OCI-LY3 (cell line): ENCODE data around the gene RAB37.
A peak's percentile ranks its signal among the peaks of the same experiment; 100 is the strongest.

Source experiments
- H2AFZ ChIP-seq: fragments of 200-600, 300-600 bp; shearing (Covaris generic); 2 replicates; pipeline ENCODE4 v1.6.0; 2014; ENCODE audit warnings: antibody characterized with exemption, low read depth, low read length
- H3K27ac ChIP-seq: fragments of 200-600, 300-600 bp; sonication (generic); 2 replicates; pipeline ENCODE4 v1.5.1; 2014; ENCODE audit warnings: mild to moderate bottlenecking, low read length, moderate library complexity, mixed read lengths
- H3K27me3 ChIP-seq: fragments of 200-600, 300-600 bp; sonication (generic); 2 replicates; pipeline ENCODE4 v1.6.1; 2014; ENCODE audit warnings: low read depth, low read length, mixed read lengths
- H3K36me3 ChIP-seq: fragments of 200-600, 300-600 bp; sonication (generic); replicated peaks from 2 replicates; pipeline ENCODE3; 2014; ENCODE audit warnings: low read depth, low read length, mixed read lengths
- H3K4me1 ChIP-seq: fragments of 300-600, 200-600 bp; sonication (generic); 2 replicates; pipeline ENCODE4 v1.6.1; 2014; ENCODE audit warnings: low read length, mixed read lengths
- H3K4me2 ChIP-seq: fragments of 200-600, 300-600 bp; sonication (generic); 2 replicates; pipeline ENCODE4 v1.6.1; 2014; ENCODE audit warnings: low read length, mixed read lengths
- H3K4me3 ChIP-seq: fragments of 300-600, 200-600 bp; sonication (generic); 2 replicates; pipeline ENCODE4 v1.5.1; 2014; ENCODE audit warnings: antibody characterized with exemption, mild to moderate bottlenecking, low read length, moderate library complexity
- H3K79me2 ChIP-seq: fragments of 300-600, 200-600 bp; shearing (Covaris generic); 2 replicates; pipeline ENCODE4 v1.6.1; 2014; ENCODE audit warnings: mild to moderate bottlenecking, low read length, mixed read lengths
- H3K9ac ChIP-seq: fragments of 300-600, 200-600 bp; shearing (Covaris generic); 2 replicates; pipeline ENCODE4 v1.6.0; 2014; ENCODE audit warnings: mild to moderate bottlenecking, low read length, moderate library complexity
- H3K9me3 ChIP-seq: fragments of 200-600, 300-600 bp; shearing (Covaris generic); 2 replicates; pipeline ENCODE4 v1.6.1; 2014; ENCODE audit warnings: low read length, mixed read lengths; ENCODE audit not compliant: insufficient read depth
- H4K20me1 ChIP-seq: fragments of 200-600, 300-600 bp; sonication (generic); 2 replicates; pipeline ENCODE4 v1.6.1; 2016; ENCODE audit warnings: low read length, mixed read lengths; ENCODE audit not compliant: insufficient read depth
- CTCF ChIP-seq: fragments of 200-600, 300-600 bp; sonication (generic); IDR thresholded peaks from 2 replicates; pipeline ENCODE4 v1.5.1; 2014; ENCODE audit warnings: antibody characterized with exemption, low read length, low read depth
- EZH2phosphoT487 ChIP-seq: fragments of 200-600 bp; shearing (Covaris generic); IDR thresholded peaks from 2 replicates; pipeline ENCODE4 v1.6.1; 2018; ENCODE audit warnings: antibody characterized with exemption, mixed run types, low read depth

RAB37 gene

GRCh38 chr17:74746922-74747321 is 9.9 kb downstream of the RAB37 start:
- Histone ChIP-seq H3K4me2 (no peak overlapping the region), H3K9ac (no peak overlapping the region), H3K4me1 (peaks cover 13% of the 10 kb centered on the region), H3K36me3 (no peaks in the 10 kb centered on the region), H3K27ac (no peak overlapping the region), H3K4me3 (no peak overlapping the region), H3K9me3 (no peaks in the 10 kb centered on the region), H3K27me3 (peaks cover 10% of the 10 kb centered on the region; the same call in 1 of the 2 replicates), H2AFZ (no peak overlapping the region), H4K20me1 (peaks cover 4% of the 10 kb centered on the region; the same call in 1 of the 2 replicates), H3K79me2 (peaks cover 27% of the 10 kb centered on the region)
- no peak for TF ChIP-seq CTCF
- no peak for TF ChIP-seq EZH2phosphoT487

GRCh38 chr17:74748279-74748528 is 11.1 kb downstream of the RAB37 start:
- peaks cover 28% of the 10 kb centered on the region for H3K79me2 ChIP-seq
- H4K20me1 ChIP-seq = peaks cover 8% of the 10 kb centered on the region; the same call in 1 of the 2 replicates
- no peak for TF ChIP-seq CTCF
- TF ChIP-seq EZH2phosphoT487 = no peak
- no peaks in the 10 kb centered on the region for H3K36me3 ChIP-seq
- peak overlapping the region; percentile 75 for H3K4me3 ChIP-seq
- peaks cover 13% of the 10 kb centered on the region for H3K4me1 ChIP-seq
- peak overlapping the region; percentile 60 for H3K4me2 ChIP-seq
- H2AFZ ChIP-seq = no peak overlapping the region
- H3K9me3 ChIP-seq = no peaks in the 10 kb centered on the region
- H3K9ac ChIP-seq = peak overlapping the region; percentile 54
- no peak overlapping the region for H3K27ac ChIP-seq
- peaks cover 8% of the 10 kb centered on the region; the same call in 1 of the 2 replicates for H3K27me3 ChIP-seq

GRCh38 chr17:74748529-74749278 is 11.6 kb downstream of the RAB37 start, which contains the start of gene NHERF1:
Gene NHERF1, plus strand, starts transcription at chr17:74748628. Its CDS starts 219 bp downstream, at chr17:74748847.
- Histone ChIP-seq H3K27me3 (peaks cover 3% of the 10 kb centered on the region; the same call in 1 of the 2 replicates), H3K9me3 (no peaks in the 10 kb centered on the region), H3K9ac (peak within 1 kb of the TSS; percentile 92), H3K36me3 (no peaks in the 10 kb centered on the region), H3K27ac (peak within 1 kb of the TSS; percentile 25; the same call in 1 of the 2 replicates), H3K4me3 (peak within 1 kb of the TSS; percentile 94), H2AFZ (no peak within 1 kb of the TSS), H4K20me1 (peaks cover 8% of the 10 kb centered on the region; the same call in 1 of the 2 replicates), H3K79me2 (peaks cover 28% of the 10 kb centered on the region), H3K4me1 (peaks cover 13% of the 10 kb centered on the region), H3K4me2 (peak within 1 kb of the TSS; percentile 87)
- no peak for TF ChIP-seq EZH2phosphoT487
- TF ChIP-seq CTCF = 0 out of 2 replicates have a peak, but pooled peaks have one; percentile 13

- Histone ChIP-seq H3K9ac (peak overlapping the region; percentile 92), H3K4me2 (peak overlapping the region; percentile 87), H3K79me2 (peaks cover 28% of the 10 kb centered on the region), H3K27me3 (no peaks in the 10 kb centered on the region), H3K27ac (no peak overlapping the region), H4K20me1 (peaks cover 8% of the 10 kb centered on the region; the same call in 1 of the 2 replicates), H3K4me3 (peak overlapping the region; percentile 94), H3K36me3 (no peaks in the 10 kb centered on the region), H2AFZ (no peak overlapping the region), H3K9me3 (no peaks in the 10 kb centered on the region), H3K4me1 (peaks cover 19% of the 10 kb centered on the region)
- TF ChIP-seq CTCF = no peak
- TF ChIP-seq EZH2phosphoT487 = no peak
Observed at GRCh38 chr17:74749279-74750038, 12.4 kb downstream of the RAB37 start.
